ENCODE measurements around the gene TMED9.
A peak's percentile ranks its signal among the peaks of the same experiment; 100 is the strongest.

The TMED9 gene

GRCh38 chr5:177578316-177578715 lies 13.7 kb upstream of the TMED9 start:
- DNase-seq: no peak

- DNase-seq: no peak
These were observed 3.5 kb upstream of the TMED9 start for GRCh38 chr5:177588413-177588909.

GRCh38 chr5:177590406-177590805 lies 1.6 kb upstream of the TMED9 start:
- DNase-seq: no peak

DNA sequence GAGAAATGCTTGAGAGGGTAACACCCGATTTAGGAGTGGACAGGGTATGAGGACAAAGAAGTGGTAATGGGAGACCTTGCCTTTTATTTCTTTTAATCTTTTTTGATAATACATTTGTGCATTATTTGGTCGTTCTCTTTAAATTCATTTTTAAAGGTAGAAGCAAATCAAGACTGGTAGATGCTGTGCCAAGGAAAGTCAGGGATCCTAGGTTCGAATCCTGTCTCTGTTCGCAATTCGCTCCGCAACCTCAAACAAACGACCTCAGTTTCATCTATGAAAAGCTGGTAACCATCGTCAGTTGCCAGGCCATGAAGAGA lies 353 bp upstream of the TMED9 start:
- DNase-seq: no peak

GRCh38 chr5:177592905-177593304 lies 902 bp downstream of the TMED9 start:
- no peak for DNase-seq

DNA sequence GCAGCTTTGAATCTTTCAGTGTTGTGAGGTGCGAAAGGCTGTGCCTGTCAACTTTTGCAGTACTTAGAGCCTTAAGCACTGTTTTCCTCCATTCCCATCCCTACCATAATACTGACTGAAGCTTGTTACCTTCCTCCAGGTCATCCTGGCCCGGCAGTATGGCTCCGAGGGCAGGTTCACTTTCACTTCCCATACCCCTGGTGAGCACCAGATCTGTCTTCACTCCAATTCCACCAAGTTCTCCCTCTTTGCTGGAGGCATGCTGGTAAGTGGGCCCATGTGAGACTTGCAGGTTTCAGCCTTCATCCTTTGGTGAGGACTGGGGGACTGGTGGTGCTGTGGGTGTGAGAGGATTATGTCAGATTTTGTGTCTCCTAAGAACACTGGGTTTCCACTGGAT lies 1.5 kb downstream of the TMED9 start:
- no peak for DNase-seq

GRCh38 chr5:177594071-177594470 lies 2.1 kb downstream of the TMED9 start:
- DNase-seq: no peak

DNA sequence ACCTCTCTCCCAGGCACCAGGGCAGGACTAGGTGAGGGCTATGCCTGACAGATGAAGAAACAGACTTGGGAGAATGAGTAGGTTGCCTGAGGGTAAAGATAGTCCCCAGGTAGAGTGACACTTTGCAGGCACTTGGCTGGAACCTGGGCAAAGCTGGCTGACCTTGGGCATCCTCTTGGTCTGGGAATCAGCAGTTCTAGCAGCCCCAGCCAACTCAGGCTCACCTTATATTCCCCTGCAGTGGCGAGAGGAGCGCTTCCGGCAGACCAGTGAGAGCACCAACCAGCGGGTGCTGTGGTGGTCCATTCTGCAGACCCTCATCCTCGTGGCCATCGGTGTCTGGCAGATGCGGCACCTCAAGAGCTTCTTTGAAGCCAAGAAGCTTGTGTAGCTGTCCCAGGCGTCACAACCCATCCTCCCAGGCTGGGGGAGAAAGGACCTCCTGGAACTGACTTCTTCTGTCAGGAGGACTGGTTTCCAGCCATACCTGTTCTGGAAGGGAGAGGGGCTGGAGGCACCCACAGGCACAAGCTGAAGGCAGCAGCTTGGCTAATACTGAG lies 3.1 kb downstream of the TMED9 start:
- DNase-seq: no peak

DNA sequence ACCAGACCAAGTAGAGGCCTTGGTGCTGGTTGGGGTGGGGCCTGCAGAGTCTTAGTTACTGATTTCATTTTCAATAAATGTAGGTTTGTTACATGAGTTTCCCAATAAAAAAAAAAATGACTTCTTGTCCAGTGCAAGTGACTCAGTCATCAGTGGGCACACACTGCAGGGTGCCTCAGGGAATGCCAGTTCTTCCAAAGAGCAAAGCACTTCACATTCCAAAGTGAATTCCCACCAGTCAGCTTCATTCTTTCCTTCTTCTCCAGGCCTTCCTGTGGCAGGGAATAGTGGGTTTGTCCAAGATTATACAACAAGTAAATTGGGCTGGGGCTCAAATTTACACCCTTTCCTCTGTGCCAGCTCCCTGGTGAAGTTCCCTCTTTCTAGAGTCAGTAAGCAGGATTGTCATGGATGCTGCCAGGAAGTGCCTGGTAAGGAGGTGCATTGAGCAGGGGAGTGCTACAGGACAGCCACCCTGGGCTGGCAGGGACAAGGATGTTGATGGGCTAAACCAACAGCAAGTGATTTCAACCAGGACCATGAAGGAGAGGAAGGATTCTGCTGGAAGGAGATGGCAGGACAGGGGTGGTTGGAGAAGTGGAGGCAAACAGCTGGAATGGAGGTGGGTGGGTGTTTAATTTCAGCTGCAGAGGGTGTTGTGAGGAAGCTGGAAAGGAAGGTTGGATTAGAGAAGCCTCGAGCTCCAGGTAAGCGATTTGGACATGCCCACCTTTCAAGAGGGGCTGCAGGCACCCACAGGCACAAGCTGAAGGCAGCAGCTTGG lies 4.2 kb downstream of the TMED9 start:
- DNase-seq: peak; percentile 34

DNA sequence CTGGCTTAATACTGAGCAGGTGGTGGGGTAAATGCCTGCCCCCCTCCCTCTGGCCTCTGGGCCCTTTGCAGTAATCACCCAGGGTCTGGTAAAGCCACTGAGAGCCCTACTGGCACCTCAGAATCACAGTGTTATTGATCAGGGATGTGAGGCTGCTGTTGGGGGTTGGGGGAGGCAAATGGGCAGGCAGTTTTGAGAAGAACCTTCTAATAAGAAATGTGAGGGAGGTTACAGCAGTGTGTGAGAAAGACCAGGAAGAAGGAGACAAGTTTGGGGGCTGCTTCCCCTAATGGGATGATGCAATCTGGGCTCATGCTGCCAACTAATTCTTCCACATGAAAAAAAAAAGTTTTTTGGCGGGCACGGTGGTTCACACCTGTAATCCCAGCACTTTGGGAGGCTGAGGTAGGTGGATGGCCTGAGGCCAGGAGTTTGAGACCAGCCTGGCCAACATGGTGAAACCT lies 4.8 kb downstream of the TMED9 start:
- DNase-seq: no peak

- DNase-seq: no peak
These were observed 6.5 kb downstream of the TMED9 start for GRCh38 chr5:177598477-177598876.

DNA sequence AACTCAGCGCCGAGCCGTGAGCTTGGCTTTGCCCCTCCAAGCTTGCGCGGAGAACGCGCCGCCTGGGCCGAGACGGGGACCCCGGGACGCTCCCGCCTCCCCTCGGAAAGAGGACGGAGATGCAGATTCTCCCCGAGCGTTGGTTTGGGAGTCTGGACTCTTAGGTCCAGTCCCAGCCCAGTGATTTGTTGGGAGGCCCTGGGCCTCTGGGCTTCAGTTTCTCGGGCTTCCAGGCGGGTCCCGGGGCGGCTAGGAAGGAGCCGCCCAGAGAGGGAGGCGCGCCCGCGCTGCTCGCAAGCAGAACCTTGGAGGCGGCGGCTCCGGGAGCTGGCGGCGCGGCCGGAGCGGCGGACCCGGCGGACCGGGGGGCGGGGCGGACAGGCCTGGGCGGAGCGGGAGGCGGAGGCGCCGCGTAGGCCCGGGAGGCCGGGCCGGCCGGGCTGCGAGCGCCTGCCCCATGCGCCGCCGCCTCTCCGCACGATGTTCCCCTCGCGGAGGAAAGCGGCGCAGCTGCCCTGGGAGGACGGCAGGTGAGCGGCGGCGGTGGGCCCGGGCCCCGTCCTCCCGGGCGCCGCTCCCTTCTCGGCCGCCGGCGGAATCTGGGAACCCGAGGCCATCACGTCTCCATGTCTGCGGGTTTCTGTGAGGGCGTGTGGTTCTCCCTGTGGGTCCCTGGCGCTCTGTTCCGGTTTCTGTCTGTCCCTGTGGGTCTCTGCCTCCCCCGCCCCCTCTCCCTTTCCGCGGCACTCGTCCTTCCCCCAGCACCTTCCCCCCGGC lies 7.9 kb downstream of the TMED9 start, which contains the start of gene B4GALT7:
B4GALT7 (plus strand) TSS at position 402 of the 777 bp plus-strand sequence; CDS start at position 481, 79 bp downstream.
- peak; percentile 85 for DNase-seq

GRCh38 chr5:177600508-177601018 lies 8.6 kb downstream of the TMED9 start:
- peak; percentile 13 for DNase-seq

DNA sequence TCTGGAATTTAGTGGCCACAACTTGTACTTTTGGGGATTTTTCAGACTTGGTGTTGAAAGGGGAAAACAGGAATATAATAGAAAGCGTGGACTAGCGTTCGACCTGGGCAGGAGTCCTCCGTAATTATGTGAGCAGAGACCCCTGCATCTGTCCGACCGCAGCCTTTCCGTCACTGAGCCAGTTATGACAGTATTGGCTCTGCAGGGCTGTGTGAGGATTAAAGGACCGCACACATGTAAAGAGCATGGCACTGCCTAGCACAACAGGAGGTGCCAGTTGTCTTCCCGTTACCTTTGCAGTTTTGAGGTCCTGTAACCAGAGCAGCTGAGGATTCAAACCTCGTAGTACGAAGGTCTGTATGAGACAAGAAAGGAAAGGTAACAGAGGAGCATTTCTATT lies 9.1 kb downstream of the TMED9 start:
- no peak for DNase-seq

- DNase-seq: peak; percentile 5
These were observed 9.8 kb downstream of the TMED9 start for GRCh38 chr5:177601577-177602457.

GRCh38 chr5:177602458-177602830 lies 10.4 kb downstream of the TMED9 start:
- no peak for DNase-seq

GRCh38 chr5:177603631-177604030 lies 11.6 kb downstream of the TMED9 start:
- no peak for DNase-seq

- no peak for DNase-seq
These were observed 12.1 kb downstream of the TMED9 start for GRCh38 chr5:177604116-177604521.

GRCh38 chr5:177604656-177605055 lies 12.7 kb downstream of the TMED9 start:
- DNase-seq: no peak

- DNase-seq: no peak
These were observed 13.1 kb downstream of the TMED9 start for GRCh38 chr5:177605078-177605477.

- DNase-seq: no peak
These were observed 13.7 kb downstream of the TMED9 start for GRCh38 chr5:177605667-177606066.

Measured in fibroblast of skin of scalp (primary cell).